Loucy (cell line): ENCODE data around the gene CHPF2.

Experiments
- EZH2phosphoT487 ChIP-seq: fragments of 200-600 bp; IDR thresholded peaks from 2 replicates; pipeline ENCODE4 v1.6.1; 2018; ENCODE audit warnings: antibody characterized with exemption, mild to moderate bottlenecking, moderate library complexity, borderline replicate concordance
- TF ChIP-seq, protein P1 (sequence below): fragments of 200-600 bp; sonication (generic); conservative IDR thresholded peaks from 2 replicates; pipeline ENCODE4 v1.5.1; 2014; ENCODE audit warnings: mild to moderate bottlenecking, antibody characterized with exemption, low read length

DNA sequence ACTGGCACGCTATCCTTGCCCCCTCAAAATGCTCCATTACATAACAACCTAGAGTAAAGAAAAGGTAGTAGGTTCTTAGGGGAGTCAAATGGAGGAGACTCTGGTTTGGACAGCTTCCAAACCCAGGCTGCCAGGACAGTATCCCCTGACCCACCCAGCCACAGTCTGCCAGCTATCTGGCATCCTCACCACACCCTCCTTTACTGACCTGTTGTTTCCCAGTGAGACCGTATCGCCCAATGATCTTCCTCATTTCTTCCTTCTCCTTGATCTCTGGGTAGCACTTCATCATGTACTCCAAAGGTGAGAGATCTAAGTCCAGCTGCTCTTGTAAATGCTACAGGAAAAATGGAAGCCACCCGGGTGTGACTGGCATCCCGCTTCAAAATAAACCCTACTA is 16.9 kb upstream of the CHPF2 start:
- TF ChIP-seq EZH2phosphoT487 = no peak
- TF ChIP-seq, protein P1, sequence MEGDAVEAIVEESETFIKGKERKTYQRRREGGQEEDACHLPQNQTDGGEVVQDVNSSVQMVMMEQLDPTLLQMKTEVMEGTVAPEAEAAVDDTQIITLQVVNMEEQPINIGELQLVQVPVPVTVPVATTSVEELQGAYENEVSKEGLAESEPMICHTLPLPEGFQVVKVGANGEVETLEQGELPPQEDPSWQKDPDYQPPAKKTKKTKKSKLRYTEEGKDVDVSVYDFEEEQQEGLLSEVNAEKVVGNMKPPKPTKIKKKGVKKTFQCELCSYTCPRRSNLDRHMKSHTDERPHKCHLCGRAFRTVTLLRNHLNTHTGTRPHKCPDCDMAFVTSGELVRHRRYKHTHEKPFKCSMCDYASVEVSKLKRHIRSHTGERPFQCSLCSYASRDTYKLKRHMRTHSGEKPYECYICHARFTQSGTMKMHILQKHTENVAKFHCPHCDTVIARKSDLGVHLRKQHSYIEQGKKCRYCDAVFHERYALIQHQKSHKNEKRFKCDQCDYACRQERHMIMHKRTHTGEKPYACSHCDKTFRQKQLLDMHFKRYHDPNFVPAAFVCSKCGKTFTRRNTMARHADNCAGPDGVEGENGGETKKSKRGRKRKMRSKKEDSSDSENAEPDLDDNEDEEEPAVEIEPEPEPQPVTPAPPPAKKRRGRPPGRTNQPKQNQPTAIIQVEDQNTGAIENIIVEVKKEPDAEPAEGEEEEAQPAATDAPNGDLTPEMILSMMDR = no peak
